Measurements from ENCODE around the gene VWA2.

Gene VWA2

GRCh38 chr10:114303556-114303955, 64.5 kb downstream of the VWA2 start:
- DNase-seq, result no peak

GRCh38 chr10:114304017-114304570, 65.0 kb downstream of the VWA2 start:
- DNase-seq, result peak; percentile 70 to 72

GRCh38 chr10:114304571-114305421, 65.7 kb downstream of the VWA2 start:
- peak; percentile 40 to 58 for DNase-seq

- DNase-seq, result no peak
These were observed 66.5 kb downstream of the VWA2 start for GRCh38 chr10:114305521-114305925.

GRCh38 chr10:114306116-114306973, 67.3 kb downstream of the VWA2 start:
- no peak for DNase-seq

GRCh38 chr10:114307731-114308130, 68.7 kb downstream of the VWA2 start:
- no peak for DNase-seq

- no peak for DNase-seq
These were observed 69.7 kb downstream of the VWA2 start for GRCh38 chr10:114308531-114309363.

- no peak for DNase-seq
These were observed 70.3 kb downstream of the VWA2 start for GRCh38 chr10:114309364-114309651.

- DNase-seq, result no peak
These were observed 71.3 kb downstream of the VWA2 start for GRCh38 chr10:114310346-114310745.

- no peak for DNase-seq
These were observed 72.0 kb downstream of the VWA2 start for GRCh38 chr10:114311023-114311422.

- no peak for DNase-seq
These were observed 72.6 kb downstream of the VWA2 start for GRCh38 chr10:114311496-114312209.

- no peak for DNase-seq
These were observed 74.1 kb downstream of the VWA2 start for GRCh38 chr10:114313139-114313538.

GRCh38 chr10:114313866-114314265, 74.8 kb downstream of the VWA2 start:
- no peak for DNase-seq

GRCh38 chr10:114315566-114316420, 76.7 kb downstream of the VWA2 start:
- DNase-seq, result no peak

GRCh38 chr10:114316744-114317143, 77.7 kb downstream of the VWA2 start:
- DNase-seq, result no peak

- DNase-seq, result no peak
These were observed 80.6 kb downstream of the VWA2 start for GRCh38 chr10:114319406-114320248.

- DNase-seq, result no peak
These were observed 81.4 kb downstream of the VWA2 start for GRCh38 chr10:114320249-114321116.

- DNase-seq, result no peak
These were observed 83.3 kb downstream of the VWA2 start for GRCh38 chr10:114322344-114322743.

GRCh38 chr10:114323023-114323422, 84.0 kb downstream of the VWA2 start:
- no peak for DNase-seq

Data from stimulated activated CD4-positive, alpha-beta T cell treated with anti-CD3 and anti-CD28 coated beads, Interleukin-2, amount 100 ng/mL, for 48 hours (primary cell).